Stomach (tissue), 9 donors: ENCODE measurements around the gene DEDD2. TPM values are rescaled to one million over a fixed set of nuclear protein-coding genes. Genes with fewer than 3 reads are reported as not detected.

Experiments
- DNase-seq, 2 donors: peaks; one replicate each; pipeline versions ENCODE4 v3.0.0 to v3.0.0-alpha.2; 2013 to 2019
- H3K27ac ChIP-seq, 5 donors: fragments of 200-600 bp in 4 of 5; sonication (generic) in 4 of 5; one replicate each; pipeline ENCODE4 v1.5.1; 2013 to 2019; ENCODE audit warnings: mild to moderate bottlenecking in 1 of 5, moderate library complexity in 1 of 5
- H3K27me3 ChIP-seq, 3 donors: fragments of 200-600 bp; sonication (generic); one replicate each; pipeline ENCODE4 v1.5.1; 2017 to 2019; ENCODE audit warnings: mixed run types in 1 of 3
- H3K36me3 ChIP-seq, 4 donors: fragments of 200-600 bp; sonication (generic); 1 replicate in 3 of 4; 2 replicates in 1 of 4; pipeline ENCODE4 v1.5.1; 2016 to 2019
- H3K4me1 ChIP-seq, 4 donors: fragments of 200-600 bp; sonication (generic); one replicate each; pipeline ENCODE4 v1.5.1; 2016 to 2019
- H3K4me3 ChIP-seq, 4 donors: fragments of 200-600 bp; sonication (generic) in 3 of 4; one replicate each; pipeline ENCODE4 v1.5.1; 2016 to 2019; ENCODE audit warnings: mild to moderate bottlenecking in 1 of 4
- H3K9me3 ChIP-seq, 4 donors: fragments of 200-600 bp; sonication (generic); one replicate each; pipeline ENCODE4 v1.5.1; 2016 to 2019
- EP300 ChIP-seq: sonication (generic); formaldehyde crosslinking; IDR thresholded peaks from one replicate; pipeline ENCODE4 v1.6.1; 2017; ENCODE audit warnings: antibody characterized with exemption
- POLR2A ChIP-seq, 4 donors: fragments of 450-650 bp; IDR thresholded peaks; one replicate each; pipeline ENCODE4 v1.6.1; 2016; ENCODE audit warnings: antibody characterized with exemption in 4 of 4, control low read depth in 2 of 4, mild to moderate bottlenecking in 1 of 4, moderate library complexity in 1 of 4
- POLR2AphosphoS5 ChIP-seq, 3 donors: sonication (generic); formaldehyde crosslinking; IDR thresholded peaks; one replicate each; pipeline ENCODE4 v1.6.1; 2016; ENCODE audit warnings: antibody characterized with exemption in 3 of 3
- WGBS, 5 donors: extraction: QIAGEN DNeasy Blood & Tissue Kit in 3 of 5; methylation state at CpG; one replicate each; pipeline versions ENCODE4 v1.1.5 to v1.1.7; 2013 to 2018; 5-methylcytosine and 5-hydroxymethylcytosine counted together
- intact Hi-C: fragments of 100-400 bp; cut with DNase I; formaldehyde crosslinking; loops from one replicate; pipeline ENCODE4 v1.15.1; 2023; ENCODE audit warnings: low total_unique reads
- polyA plus RNA-seq, 3 donors: library from polyadenylated mRNA; stranded (reverse); fragments of 200-250 nt; gene quantifications; one replicate each; pipeline ENCODE4 v1.2.3, GENCODE V29; 2013
- total RNA-seq, 5 donors: library from RNA; depleted of rRNA; stranded (reverse); fragments of >200 nt; gene quantifications; one replicate each; pipeline versions ENCODE4 v1.1.0 to v1.2.3, GENCODE V29; 2014 to 2016
- TF ChIP-seq, protein P1 (sequence below), 7 experiments: fragments of 450-650 bp in 4 of 7; fragments of 200-600 bp in 3 of 7; sonication (generic) in 3 of 7; IDR thresholded peaks; one replicate each; pipeline ENCODE4 v1.5.1; 2016 to 2019; ENCODE audit warnings: antibody characterized with exemption in 7 of 7, control low read depth in 2 of 7, mild to moderate bottlenecking in 1 of 7
- donor health status: healthy with polysubstance abuse.
- donor health status: Bipolar disorder and iron deficiency.
- donor health status: healthy.

Gene DEDD2
- total and polyA plus RNA-seq, 8 donors, result 16.7 to 195 (median 29.0) TPM

DNA sequence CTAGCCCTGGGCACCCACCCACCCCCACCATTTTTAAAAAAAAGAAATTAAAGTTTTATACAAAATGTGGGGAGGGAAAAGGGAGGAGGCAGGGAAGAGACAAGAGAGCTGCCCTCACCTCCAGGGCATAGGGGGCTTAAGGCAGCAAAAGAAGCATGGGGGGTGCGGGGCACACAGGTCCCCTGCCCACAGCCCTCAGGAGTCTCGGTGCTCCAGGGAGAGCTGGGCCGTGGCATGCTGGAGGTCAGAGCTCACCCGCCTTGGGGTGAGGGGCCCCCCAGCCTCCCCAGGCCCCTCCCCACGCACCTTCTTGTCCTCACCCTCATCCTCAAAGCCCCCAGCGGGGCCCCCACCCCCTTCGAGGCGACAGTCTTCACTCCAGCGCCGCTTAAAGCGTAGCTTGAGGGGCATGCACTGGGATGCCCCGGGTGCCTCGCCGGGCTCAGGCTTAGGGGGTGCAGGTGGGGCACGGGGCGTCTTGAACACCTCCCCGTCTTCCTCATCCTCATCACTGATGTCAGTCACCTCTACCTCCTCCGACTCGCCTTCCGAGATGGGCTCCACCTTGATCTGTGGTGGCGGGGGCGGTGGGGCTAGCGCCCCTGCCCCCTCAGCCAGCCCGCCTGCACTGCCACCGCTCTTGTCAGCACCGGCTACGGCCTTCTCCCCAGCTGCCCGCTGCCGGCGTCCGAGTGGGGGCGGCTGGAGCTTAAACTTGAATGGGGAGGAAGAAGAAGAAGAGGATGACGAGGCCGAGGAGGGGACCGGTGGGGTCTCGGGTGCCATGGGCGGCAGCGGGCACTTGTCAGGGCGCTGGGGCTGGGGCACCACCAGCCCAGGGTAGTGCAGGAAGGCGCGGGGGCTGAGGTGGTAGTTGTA lies 31.0 kb upstream of the DEDD2 start:
- H3K27ac ChIP-seq, result peak overlapping the region in 2 of 5 donors; percentile 94 to 97

DNA sequence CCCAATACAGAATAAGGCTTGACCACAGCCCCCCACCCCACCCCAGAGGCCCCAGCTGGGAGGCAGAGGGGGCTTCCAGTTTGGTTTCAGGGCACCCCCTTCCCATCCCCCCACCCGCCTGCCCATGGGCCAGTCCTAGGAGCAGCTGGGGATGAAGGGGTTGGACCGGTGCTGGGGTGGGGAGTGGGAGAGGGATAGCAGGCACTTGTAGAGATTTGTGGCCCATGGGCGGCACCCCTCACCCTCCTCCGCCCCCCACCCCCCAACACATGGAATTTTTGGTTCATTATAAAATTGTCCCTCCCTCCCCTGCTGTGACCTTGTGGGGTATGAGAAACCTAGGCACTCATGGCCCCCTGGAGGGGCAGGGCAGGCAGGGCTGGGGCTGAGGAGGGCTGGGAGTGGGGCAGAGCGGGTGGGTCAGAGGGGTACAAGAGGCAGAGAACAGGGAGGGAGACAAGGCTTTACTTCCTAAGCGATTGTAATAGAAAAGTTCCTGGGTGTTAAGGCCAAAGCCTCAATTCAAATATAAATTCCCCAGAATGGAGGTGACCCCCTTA lies 30.2 kb upstream of the DEDD2 start:
- intact Hi-C loops, result loop anchor here (5.0 kb wide), 1 partner anchor 40 kb away; no protein-coding TSS in a partner anchor
- Histone ChIP-seq H3K36me3 (peaks cover 17 to 36% (median 26%) of the 10 kb centered on the region in 4 donors), H3K27me3 (no peaks in the 10 kb centered on the region), H3K4me3 (no peak overlapping the region), H3K27ac (peak overlapping the region in 3 of 5 donors; percentile 72 to 97 (median 94)), H3K9me3 (no peaks in the 10 kb centered on the region), H3K4me1 (peaks cover 48 to 89% (median 66%) of the 10 kb centered on the region in 4 donors)
- TF ChIP-seq POLR2AphosphoS5 (IDR thresholded peaks at IDR 0.05) (no peak), EP300 (no peak), POLR2A (IDR thresholded peaks at IDR 0.05) (no peak)
- TF ChIP-seq, protein P1, sequence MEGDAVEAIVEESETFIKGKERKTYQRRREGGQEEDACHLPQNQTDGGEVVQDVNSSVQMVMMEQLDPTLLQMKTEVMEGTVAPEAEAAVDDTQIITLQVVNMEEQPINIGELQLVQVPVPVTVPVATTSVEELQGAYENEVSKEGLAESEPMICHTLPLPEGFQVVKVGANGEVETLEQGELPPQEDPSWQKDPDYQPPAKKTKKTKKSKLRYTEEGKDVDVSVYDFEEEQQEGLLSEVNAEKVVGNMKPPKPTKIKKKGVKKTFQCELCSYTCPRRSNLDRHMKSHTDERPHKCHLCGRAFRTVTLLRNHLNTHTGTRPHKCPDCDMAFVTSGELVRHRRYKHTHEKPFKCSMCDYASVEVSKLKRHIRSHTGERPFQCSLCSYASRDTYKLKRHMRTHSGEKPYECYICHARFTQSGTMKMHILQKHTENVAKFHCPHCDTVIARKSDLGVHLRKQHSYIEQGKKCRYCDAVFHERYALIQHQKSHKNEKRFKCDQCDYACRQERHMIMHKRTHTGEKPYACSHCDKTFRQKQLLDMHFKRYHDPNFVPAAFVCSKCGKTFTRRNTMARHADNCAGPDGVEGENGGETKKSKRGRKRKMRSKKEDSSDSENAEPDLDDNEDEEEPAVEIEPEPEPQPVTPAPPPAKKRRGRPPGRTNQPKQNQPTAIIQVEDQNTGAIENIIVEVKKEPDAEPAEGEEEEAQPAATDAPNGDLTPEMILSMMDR (IDR thresholded peaks at IDR 0.05), result no peak
- 85 to 96% (median 95%) methylated on average over 6 of the region's 6 CpGs for WGBS, 5 donors
- DNase-seq, result no peak

More for the DNA sequence above, 31.0 kb upstream of the DEDD2 start:
- H3K9me3 ChIP-seq, result no peaks in the 10 kb centered on the region
- DNase-seq, result no peak
- TF ChIP-seq EP300, result no peak
- intact Hi-C loops, result loop anchor here (5.0 kb wide), 1 partner anchor 39 kb away; no protein-coding TSS in a partner anchor
- no peaks in the 10 kb centered on the region for H3K27me3 ChIP-seq
- WGBS, 5 donors, result 83 to 90% (median 89%) methylated on average over 35 to 41 of the region's 41 CpGs
- H3K4me3 ChIP-seq, result no peak overlapping the region
- H3K36me3 ChIP-seq, result peaks cover 17 to 36% (median 26%) of the 10 kb centered on the region in 4 donors
- peaks cover 51 to 92% (median 69%) of the 10 kb centered on the region in 4 donors for H3K4me1 ChIP-seq

DNA sequence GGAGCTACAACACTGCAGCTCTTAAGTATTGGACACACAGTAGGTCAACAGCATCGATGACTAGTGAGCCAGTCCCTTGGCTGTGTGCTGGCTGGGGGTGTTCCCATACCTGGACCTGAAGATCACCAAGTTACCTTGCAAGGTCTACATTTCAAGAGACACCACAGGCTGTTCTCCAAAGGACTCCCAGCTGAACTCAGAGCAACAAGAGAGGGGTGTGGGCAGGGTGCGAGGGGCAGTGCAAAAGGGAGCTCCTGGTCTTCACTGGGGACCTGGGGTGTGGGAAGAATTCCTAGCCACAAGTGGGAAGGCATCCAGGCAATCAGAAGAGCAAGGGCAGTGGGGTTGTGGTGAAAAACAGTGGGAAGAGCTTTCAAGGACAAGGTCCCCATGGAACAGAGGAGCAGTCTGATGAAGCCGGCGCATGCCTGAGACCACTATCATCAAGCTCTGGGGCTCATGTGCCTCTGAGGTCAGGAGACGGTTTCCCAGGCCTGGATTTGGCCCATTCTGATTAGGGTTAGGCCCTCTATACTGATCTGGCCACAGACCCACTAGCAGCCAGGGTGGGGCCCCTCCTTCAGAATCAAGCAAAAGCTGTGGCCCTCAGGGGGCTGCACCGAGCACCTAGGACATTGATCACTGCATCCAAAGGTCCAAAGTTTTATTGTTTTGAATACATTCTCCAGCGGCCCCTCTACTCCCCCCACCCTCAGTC lies 29.6 kb upstream of the DEDD2 start:
- Histone ChIP-seq H3K36me3 (peaks cover 17 to 36% (median 26%) of the 10 kb centered on the region in 4 donors), H3K4me3 (no peak overlapping the region), H3K27ac (peak overlapping the region in 4 of 5 donors; percentile 48 to 97 (median 83)), H3K9me3 (no peaks in the 10 kb centered on the region), H3K27me3 (no peaks in the 10 kb centered on the region), H3K4me1 (peaks cover 41 to 83% (median 59%) of the 10 kb centered on the region in 4 donors)
- TF ChIP-seq, protein P1 (IDR thresholded peaks at IDR 0.05), result no peak
- TF ChIP-seq POLR2AphosphoS5 (IDR thresholded peaks at IDR 0.05) (no peak), EP300 (no peak), POLR2A (IDR thresholded peaks at IDR 0.05) (no peak)
- WGBS, 5 donors, result 69 to 80% (median 70%) methylated on average over 6 to 7 of the region's 7 CpGs
- intact Hi-C loops, result loop anchor here (5.0 kb wide), 1 partner anchor 40 kb away; no protein-coding TSS in a partner anchor
- no peak for DNase-seq

DNA sequence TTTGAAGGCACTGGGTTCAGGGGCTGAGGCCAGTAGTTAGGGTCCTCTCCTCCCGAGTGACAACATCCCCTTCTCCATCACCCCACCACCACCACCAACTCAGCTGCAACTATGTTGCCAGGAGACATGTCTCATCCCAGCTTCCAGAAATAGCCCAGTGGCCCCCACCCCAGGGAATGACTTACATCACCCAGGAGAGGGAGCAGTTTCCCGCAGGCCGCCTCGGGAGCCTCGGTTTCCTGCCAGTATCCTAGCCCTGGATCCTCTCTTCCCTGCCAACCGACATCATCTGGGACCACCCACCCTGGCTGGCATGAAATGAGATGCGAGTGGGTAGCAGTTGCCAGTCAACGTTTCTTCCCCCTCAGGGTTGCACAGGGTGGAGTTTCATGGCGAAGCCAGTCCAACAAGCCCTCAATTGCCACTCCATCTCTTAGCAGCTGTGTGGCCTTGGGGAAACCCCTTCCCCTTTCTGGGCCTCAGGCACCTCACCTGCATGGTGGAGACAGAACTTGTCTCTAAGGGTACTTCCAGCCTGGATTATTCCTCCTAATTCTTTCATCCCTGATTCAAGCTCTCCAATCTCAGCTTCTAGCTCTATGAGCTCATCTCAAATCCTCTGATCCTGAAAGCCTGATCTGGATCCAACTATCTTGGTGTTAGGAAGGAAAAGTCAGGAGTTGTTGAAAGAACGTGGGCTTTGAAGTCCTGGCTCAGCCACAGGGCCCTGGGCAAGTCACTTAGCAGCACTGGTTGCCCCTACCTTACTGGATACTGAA lies 28.9 kb upstream of the DEDD2 start:
- Histone ChIP-seq H3K9me3 (no peaks in the 10 kb centered on the region), H3K4me3 (no peak overlapping the region), H3K4me1 (peaks cover 38 to 81% (median 57%) of the 10 kb centered on the region in 4 donors), H3K27ac (peak overlapping the region in 4 of 5 donors; percentile 48 to 97 (median 83)), H3K27me3 (no peaks in the 10 kb centered on the region), H3K36me3 (peaks cover 17 to 36% (median 26%) of the 10 kb centered on the region in 4 donors)
- TF ChIP-seq EP300 (no peak), POLR2AphosphoS5 (IDR thresholded peaks at IDR 0.05) (peak in 2 of 3 donors; percentile 40 to 72), POLR2A (IDR thresholded peaks at IDR 0.05) (no peak)
- TF ChIP-seq, protein P1 (IDR thresholded peaks at IDR 0.05), result peak in 5 of 7 experiments; percentile 43 to 74 (median 58)
- intact Hi-C loops, result loop anchor here (5.0 kb wide), 1 partner anchor 41 kb away; no protein-coding TSS in a partner anchor
- DNase-seq, result peak; percentile 73 to 85
- WGBS, 5 donors, result 15 to 30% (median 26%) methylated on average over 7 to 10 of the region's 10 CpGs
